Stimulated activated naive CD4-positive, alpha-beta T cell treated with Interleukin-2 at 50 U/mL for 16 hours (primary cell): Measurements from ENCODE around the gene PPM1G.
"Not testable (repeated sequence)": the region's sequence is repeated elsewhere in the genome, so short reads cannot be mapped to it uniquely, and the experiment has no call there.

ENCODE experiments used
- DNase-seq: peaks from one replicate; lab custom pipeline; 2025; lab: John Stamatoyannopoulos, UW

The PPM1G gene

DNA sequence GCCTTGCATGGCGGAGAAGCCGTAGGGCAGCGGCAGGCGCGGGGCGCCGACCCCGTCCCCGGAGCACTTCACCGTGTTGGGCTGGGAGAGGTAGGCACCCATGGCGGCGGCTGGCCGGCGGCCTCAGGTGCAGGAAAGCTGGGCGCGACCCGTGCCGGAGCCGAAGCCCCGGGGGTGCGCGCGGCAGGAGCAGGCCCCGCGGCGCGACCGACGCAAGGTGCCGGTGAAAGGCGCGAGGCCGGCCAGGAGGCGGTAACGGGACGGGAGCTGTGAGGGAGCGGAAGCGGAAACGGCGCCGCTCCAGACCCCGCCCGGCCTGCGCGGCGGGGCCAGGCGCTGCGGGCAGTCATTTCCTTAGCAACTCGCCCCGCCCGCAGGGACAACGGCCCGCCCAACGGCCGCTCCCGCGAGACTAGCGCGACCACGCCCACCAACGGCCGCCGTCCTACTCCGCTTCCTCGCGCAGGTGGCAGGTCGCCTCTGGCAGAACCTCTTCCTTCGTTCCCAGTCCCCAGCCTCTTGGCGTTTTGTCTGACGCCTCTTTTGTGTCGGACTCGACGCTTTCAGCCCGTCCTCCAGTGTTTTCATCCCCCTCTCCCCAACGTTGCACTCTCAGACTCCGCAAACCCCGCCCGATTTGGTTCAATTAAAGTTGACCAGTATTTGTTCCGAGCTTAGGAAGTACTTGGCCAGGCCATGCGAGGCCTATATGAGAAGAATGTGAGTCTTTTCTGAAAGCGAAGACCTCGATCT, at the start of gene PPM1G:
TSS of gene PPM1G (minus strand) at position 271 of the 753 bp plus-strand sequence. CDS start at position 102, 169 bp downstream.
- DNase-seq = peak; percentile 95

- DNase-seq = no peak
These were observed 44.6 kb upstream of the PPM1G start for GRCh38 chr2:27453968-27454367.

- DNase-seq = no peak
These were observed 41.7 kb upstream of the PPM1G start for GRCh38 chr2:27451095-27451494.

- no peak for DNase-seq
These were observed 39.0 kb upstream of the PPM1G start for GRCh38 chr2:27448381-27448780.

DNA sequence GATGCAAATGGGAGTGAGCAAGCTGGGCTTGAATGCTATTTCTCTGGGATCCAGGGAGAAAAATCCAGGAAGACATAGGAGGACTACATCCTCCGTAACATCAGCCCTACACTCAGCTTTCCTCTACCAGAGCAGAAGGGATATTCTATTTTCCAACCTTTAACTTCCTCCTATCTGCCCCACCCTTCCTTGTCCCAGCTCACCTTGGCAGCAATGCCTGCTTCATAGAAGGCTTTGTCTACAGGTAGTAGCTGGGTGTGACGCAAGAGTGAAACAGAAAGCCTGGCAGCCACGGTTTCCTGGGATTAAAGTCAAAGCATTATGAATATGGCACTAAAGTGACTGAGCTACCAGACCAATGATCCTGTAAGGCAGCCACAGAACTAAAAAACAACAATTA, 36.7 kb upstream of the PPM1G start:
- no peak for DNase-seq

GRCh38 chr2:27445615-27446014, 36.2 kb upstream of the PPM1G start:
- DNase-seq = no peak

DNA sequence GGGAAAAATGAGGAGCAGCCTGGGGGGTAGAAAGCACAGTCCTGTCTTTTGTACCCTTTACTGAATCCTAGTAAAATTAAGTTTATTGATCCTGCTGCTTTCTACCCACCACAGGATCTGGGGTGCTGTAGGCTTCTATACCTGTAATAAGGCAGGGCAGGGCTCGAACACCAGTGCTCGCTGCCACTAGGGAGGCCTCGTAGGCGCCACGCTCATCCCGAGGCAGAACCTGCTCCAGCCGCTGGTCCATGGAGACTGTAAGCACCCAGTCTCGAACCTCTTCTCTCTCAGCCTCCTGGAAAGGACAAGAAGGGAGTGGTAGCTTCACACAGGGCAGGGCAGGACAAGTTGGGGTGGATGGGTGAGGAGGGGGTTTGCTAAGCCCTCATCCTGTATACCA, 35.8 kb upstream of the PPM1G start:
- DNase-seq = no peak

DNA sequence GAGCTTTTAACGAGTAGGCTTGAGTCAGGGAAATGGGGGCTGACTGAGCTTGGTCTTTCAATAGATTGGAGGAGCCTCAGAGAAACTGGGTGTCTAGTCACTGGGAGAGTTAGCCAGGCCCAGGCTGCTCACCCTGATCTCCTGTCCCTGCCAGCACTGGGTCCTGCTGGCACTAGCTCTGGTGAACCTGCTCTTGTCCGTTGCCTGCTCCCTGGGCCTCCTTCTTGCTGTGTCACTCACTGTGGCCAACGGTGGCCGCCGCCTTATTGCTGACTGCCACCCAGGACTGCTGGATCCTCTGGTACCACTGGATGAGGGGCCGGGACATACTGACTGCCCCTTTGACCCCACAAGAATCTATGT, 33.5 kb upstream of the PPM1G start:
- DNase-seq = no peak

GRCh38 chr2:27441958-27442919, 32.8 kb upstream of the PPM1G start, which contains the start of gene KRTCAP3:
Gene KRTCAP3 (plus strand): TSS chr2:27442381. CDS start chr2:27442413, 32 bp downstream.
- DNase-seq = peak; percentile 28

- no peak for DNase-seq
These were observed 32.0 kb upstream of the PPM1G start for GRCh38 chr2:27441226-27441926.

- no peak for DNase-seq
These were observed 26.2 kb upstream of the PPM1G start for GRCh38 chr2:27435628-27436027.

DNA sequence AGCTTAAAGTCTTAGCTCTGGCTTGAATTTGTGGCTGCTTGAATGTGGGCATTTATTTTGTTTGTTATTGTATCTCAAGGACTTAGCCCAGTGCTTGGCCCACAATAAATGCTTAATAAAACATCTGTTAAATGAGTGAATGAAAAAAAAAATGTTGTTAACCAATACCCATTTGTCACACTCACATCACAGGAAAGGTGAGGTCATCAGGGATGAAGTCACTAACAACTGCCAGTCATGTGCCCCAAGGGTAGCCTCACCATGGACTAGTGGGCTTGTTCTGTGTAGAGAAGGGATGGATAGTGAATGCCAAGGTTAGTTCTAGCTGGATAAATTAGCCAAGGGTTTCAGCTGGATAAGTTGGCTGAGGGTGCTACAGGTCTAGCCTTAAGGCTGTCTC, 22.0 kb upstream of the PPM1G start:
- DNase-seq = peak; percentile 3

DNA sequence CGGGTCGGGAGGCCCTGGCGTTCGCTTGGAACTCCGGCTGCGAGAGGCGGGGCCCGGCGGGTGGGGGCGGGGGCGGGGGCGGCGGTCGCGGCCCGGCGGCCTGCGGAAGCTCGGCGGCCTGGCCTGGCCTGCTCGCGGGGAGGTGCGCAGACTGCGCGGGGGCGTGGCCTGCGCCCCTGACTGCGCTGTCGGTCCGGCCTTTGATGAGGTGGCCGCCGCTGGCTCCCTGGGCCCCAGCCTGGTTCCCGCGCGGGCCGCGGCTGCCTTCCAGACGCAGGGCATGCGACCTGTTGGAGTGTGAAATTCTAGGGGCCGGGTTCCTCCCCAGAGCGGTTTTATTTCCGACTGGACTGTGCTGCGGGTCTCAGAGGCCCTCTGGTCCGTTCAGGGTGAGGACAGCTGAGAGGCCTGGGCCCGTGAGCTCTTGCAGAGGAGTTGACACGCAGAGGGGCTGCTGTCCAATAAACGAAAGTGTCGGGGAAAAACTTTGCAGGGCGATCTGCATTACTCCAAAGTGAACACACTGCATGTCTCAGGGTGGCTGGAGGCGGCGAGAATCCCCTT, 19.7 kb upstream of the PPM1G start:
- peak; percentile 68 for DNase-seq

- peak; percentile 90 for DNase-seq
These were observed 19.0 kb upstream of the PPM1G start, which contains the start of gene NRBP1 for GRCh38 chr2:27428213-27428977. Gene NRBP1 (plus strand): TSS chr2:27428631. CDS start chr2:27433274, 4,643 bp downstream.

DNA sequence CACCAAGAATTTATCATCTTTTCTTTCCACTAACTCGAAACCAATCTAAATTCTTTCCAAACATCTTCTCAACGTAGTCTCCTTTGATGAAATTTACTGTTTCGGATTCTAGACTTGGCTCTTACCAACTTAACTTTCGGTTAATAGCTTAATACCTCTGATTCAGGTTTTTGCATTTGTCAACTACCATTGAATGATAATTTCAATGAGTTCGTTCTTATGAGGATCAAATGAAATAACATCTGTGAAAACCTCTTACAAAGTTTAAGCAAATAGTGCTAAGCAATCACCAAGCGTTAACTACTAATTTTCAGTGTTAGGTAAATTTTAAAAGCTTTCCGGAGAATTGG, 18.4 kb upstream of the PPM1G start:
- DNase-seq = no peak

DNA sequence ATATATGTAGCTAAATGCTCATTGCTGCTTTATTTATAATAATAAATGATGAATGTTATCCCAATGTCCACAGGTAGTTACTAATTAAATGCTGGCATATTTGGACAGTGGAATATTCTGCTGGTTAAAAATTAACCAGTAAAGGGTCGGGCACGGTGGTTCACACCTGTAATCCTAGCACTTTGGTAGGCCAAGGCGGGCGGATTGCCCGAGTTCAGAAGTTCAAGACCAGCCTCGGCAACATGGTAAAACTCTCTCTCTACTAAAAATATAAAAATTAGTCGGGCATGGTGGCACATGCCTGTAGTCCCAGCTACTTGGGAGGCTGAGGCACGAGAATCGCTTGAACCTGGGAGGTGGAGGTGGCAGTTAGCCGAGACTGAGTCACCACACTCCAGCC, 15.6 kb upstream of the PPM1G start:
- not testable (repeated sequence) for DNase-seq

DNA sequence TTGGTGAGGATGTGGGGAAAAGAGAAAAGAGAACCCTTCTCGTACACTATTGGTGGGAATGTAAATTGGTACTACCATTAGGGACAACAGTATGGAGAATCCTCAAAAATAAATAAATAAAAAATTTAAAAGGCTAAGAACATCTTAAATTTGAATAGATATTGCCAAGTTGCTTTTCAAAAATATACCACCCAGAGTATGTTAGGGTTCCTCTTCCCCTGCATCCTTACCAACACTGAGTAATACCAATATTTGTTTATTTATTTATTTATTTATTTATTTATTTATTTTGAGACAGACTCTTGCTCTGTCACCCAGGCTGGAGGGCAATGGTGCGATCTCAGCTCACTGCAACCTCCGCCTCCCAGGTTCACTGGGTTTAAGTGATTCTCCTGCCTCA, 13.6 kb upstream of the PPM1G start:
- DNase-seq = no peak

GRCh38 chr2:27421660-27422250, 12.4 kb upstream of the PPM1G start:
- no peak for DNase-seq

- DNase-seq = no peak
These were observed 11.6 kb upstream of the PPM1G start for GRCh38 chr2:27420996-27421395.

DNA sequence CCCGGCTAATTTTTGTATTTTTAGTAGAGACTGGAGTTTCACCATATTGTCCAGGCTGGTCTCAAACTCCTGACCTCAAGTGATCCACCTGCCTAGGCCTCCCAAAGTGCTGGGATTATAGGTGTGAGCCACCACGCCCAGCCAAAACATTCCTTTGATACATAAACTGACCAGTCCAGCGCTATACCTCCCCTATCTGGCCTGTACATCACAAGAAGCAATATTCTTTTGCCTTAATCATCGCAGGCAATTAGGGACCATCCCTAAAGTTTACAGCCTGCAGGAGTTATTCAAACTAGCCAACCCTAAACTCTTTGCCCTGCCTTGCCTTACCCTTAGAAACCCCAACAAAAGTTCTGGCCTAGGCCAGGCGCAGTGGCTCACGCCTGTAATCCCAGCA, 6.8 kb upstream of the PPM1G start:
- no peak for DNase-seq
